SK-N-SH treated with all-trans-retinoic acid at 6 μM for 48 hours (cell line): ENCODE measurements around the gene DMD.

Source experiments
- ATAC-seq: fragments of 200-7000 bp; cut with Tn5 transposase; 3 replicates; pipeline ENCODE4 v1.9.1; 2020; ENCODE audit warnings: mild to moderate bottlenecking, moderate library complexity
- ARNTL ChIP-seq: fragments of 450-650 bp; formaldehyde crosslinking; IDR thresholded peaks from 2 replicates; pipeline ENCODE4 v1.5.0; 2020; ENCODE audit warnings: low read depth, mild to moderate bottlenecking, moderate library complexity, borderline replicate concordance
- CREB5 ChIP-seq: fragments of 250-450 bp; sonication (Bioruptor Pico); IDR thresholded peaks from 2 replicates; pipeline ENCODE4 v1.5.1; 2020; ENCODE audit warnings: low read depth, mild to moderate bottlenecking, moderate library complexity
- CSDC2 ChIP-seq: fragments of 250-450 bp; sonication (Bioruptor Pico); IDR thresholded peaks from 2 replicates; pipeline ENCODE4 v1.5.0; 2020; ENCODE audit warnings: mild to moderate bottlenecking, moderate library complexity
- ESRRG ChIP-seq: fragments of 250-450 bp; sonication (Bioruptor Pico); IDR thresholded peaks from 2 replicates; pipeline ENCODE4 v1.6.1; 2021; ENCODE audit warnings: mild to moderate bottlenecking
- GLIS3 ChIP-seq: fragments of 250-450 bp; sonication (Bioruptor Pico); IDR thresholded peaks from 2 replicates; pipeline ENCODE4 v1.5.0; 2020; ENCODE audit warnings: mild to moderate bottlenecking, moderate library complexity
- OSR1 ChIP-seq: fragments of 250-450 bp; sonication (Bioruptor Pico); IDR thresholded peaks from 2 replicates; pipeline ENCODE4 v1.8.0; 2022; ENCODE audit warnings: moderate library complexity, mild to moderate bottlenecking, inconsistent platforms
- PPARA ChIP-seq: fragments of 250-450 bp; sonication (Bioruptor Pico); IDR thresholded peaks from 2 replicates; pipeline ENCODE4 v1.5.0; 2020; ENCODE audit warnings: mild to moderate bottlenecking, borderline replicate concordance
- RARB ChIP-seq: fragments of 250-450 bp; sonication (Bioruptor Pico); IDR thresholded peaks from 2 replicates; pipeline ENCODE4 v1.8.0; 2021; ENCODE audit warnings: mild to moderate bottlenecking, moderate library complexity
- TCF4 ChIP-seq: fragments of 250-450 bp; sonication (Bioruptor Pico); IDR thresholded peaks from 2 replicates; pipeline ENCODE4 v1.8.0; 2021; ENCODE audit warnings: mild to moderate bottlenecking, moderate library complexity, borderline replicate concordance
- TOX ChIP-seq: fragments of 250-450 bp; sonication (Bioruptor Pico); IDR thresholded peaks from 2 replicates; pipeline ENCODE4 v1.8.0; 2021; ENCODE audit warnings: mild to moderate bottlenecking, moderate library complexity, borderline replicate concordance
- ZC3H10 ChIP-seq: fragments of 250-450 bp; sonication (Bioruptor Pico); IDR thresholded peaks from 2 replicates; pipeline ENCODE4 v1.5.1; 2021; ENCODE audit warnings: mild to moderate bottlenecking, moderate library complexity
- ZFP3 ChIP-seq: fragments of 250-450 bp; sonication (Bioruptor Pico); IDR thresholded peaks from 2 replicates; pipeline ENCODE4 v1.5.0; 2020; ENCODE audit warnings: mild to moderate bottlenecking, moderate library complexity
- ZFP30 ChIP-seq: fragments of 450-650 bp; formaldehyde crosslinking; IDR thresholded peaks from 2 replicates; pipeline ENCODE4 v1.5.0; 2022; ENCODE audit warnings: mild to moderate bottlenecking, moderate library complexity
- ZNF565 ChIP-seq: fragments of 450-650 bp; formaldehyde crosslinking; conservative IDR thresholded peaks from 2 replicates; pipeline ENCODE4 v1.5.0; 2020; ENCODE audit warnings: low read depth, mild to moderate bottlenecking, moderate library complexity
- ZNF70 ChIP-seq: fragments of 450-650 bp; formaldehyde crosslinking; IDR thresholded peaks from 2 replicates; pipeline ENCODE4 v1.5.0; 2020; ENCODE audit warnings: mild to moderate bottlenecking, moderate library complexity
- ZNF8 ChIP-seq: fragments of 450-650 bp; formaldehyde crosslinking; IDR thresholded peaks from 2 replicates; pipeline ENCODE4 v1.5.0; 2020; ENCODE audit warnings: mild to moderate bottlenecking, moderate library complexity
- TF ChIP-seq, protein P1 (sequence below): fragments of 250-450 bp; sonication (Bioruptor Pico); IDR thresholded peaks from 2 replicates; pipeline ENCODE4 v1.5.1; 2021; ENCODE audit warnings: mild to moderate bottlenecking, moderate library complexity
- TF ChIP-seq, protein P2 (sequence below): fragments of 250-450 bp; sonication (Bioruptor Pico); IDR thresholded peaks from 2 replicates; pipeline ENCODE4 v1.8.0; 2020; ENCODE audit warnings: mild to moderate bottlenecking, moderate library complexity, borderline replicate concordance
- TF ChIP-seq, protein P3 (sequence below): fragments of 250-450 bp; sonication (Bioruptor Pico); IDR thresholded peaks from 2 replicates; pipeline ENCODE4 v1.5.0; 2020; ENCODE audit warnings: mild to moderate bottlenecking, moderate library complexity

DMD gene

GRCh38 chrX:32867781-32868523 lies 343.4 kb downstream of the DMD start:
- no peak for TF ChIP-seq ZNF565 (CRISPR knock-in tag)
- TF ChIP-seq, protein P1, sequence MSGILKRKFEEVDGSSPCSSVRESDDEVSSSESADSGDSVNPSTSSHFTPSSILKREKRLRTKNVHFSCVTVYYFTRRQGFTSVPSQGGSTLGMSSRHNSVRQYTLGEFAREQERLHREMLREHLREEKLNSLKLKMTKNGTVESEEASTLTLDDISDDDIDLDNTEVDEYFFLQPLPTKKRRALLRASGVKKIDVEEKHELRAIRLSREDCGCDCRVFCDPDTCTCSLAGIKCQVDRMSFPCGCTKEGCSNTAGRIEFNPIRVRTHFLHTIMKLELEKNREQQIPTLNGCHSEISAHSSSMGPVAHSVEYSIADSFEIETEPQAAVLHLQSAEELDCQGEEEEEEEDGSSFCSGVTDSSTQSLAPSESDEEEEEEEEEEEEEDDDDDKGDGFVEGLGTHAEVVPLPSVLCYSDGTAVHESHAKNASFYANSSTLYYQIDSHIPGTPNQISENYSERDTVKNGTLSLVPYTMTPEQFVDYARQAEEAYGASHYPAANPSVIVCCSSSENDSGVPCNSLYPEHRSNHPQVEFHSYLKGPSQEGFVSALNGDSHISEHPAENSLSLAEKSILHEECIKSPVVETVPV, result no peak
- no peak for TF ChIP-seq RARB
- no peak for ATAC-seq

- no peak for ATAC-seq
- TF ChIP-seq RARB (no peak), CREB5 (no peak), ZC3H10 (no peak), ZFP3 (no peak), ZNF8 (CRISPR knock-in tag) (no peak), TCF4 (no peak), CSDC2 (no peak)
- TF ChIP-seq, protein P2, sequence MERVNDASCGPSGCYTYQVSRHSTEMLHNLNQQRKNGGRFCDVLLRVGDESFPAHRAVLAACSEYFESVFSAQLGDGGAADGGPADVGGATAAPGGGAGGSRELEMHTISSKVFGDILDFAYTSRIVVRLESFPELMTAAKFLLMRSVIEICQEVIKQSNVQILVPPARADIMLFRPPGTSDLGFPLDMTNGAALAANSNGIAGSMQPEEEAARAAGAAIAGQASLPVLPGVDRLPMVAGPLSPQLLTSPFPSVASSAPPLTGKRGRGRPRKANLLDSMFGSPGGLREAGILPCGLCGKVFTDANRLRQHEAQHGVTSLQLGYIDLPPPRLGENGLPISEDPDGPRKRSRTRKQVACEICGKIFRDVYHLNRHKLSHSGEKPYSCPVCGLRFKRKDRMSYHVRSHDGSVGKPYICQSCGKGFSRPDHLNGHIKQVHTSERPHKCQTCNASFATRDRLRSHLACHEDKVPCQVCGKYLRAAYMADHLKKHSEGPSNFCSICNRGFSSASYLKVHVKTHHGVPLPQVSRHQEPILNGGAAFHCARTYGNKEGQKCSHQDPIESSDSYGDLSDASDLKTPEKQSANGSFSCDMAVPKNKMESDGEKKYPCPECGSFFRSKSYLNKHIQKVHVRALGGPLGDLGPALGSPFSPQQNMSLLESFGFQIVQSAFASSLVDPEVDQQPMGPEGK (CRISPR knock-in tag), result no peak
- TF ChIP-seq, all 23 proteins: peak for 0
Observed at GRCh38 chrX:32852203-32852602, 359.1 kb downstream of the DMD start.

- TF ChIP-seq ZNF70, result no peak
- no peak for TF ChIP-seq OSR1
- ATAC-seq, result no peak
Observed at GRCh38 chrX:32851556-32851955, 359.8 kb downstream of the DMD start.

DNA sequence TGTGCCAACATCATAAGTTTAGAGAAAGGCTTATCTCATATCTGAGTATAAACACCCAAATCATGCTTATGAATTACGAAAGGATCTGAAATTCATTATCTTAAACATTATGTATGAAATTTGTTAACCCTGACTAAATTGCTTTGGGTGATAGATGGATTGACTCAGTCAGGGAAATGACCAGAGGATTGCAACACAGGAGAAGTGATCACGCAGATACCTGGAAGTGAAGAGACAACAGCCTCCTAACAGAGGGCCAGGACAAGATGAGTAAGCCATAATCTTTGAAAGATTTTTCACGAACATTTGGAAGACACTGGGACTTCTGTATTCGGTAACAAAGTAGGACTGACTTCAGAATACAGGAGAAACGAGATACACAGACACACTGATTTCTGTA lies 363.4 kb downstream of the DMD start:
- ATAC-seq, result no peak
- TF ChIP-seq, protein P2 (CRISPR knock-in tag), result no peak
- TF ChIP-seq TOX (CRISPR knock-in tag) (no peak), TCF4 (no peak), OSR1 (no peak), ZFP30 (CRISPR knock-in tag) (no peak), ESRRG (CRISPR knock-in tag) (no peak), ARNTL (CRISPR knock-in tag) (no peak), PPARA (CRISPR knock-in tag) (no peak)
- TF ChIP-seq, protein P3, sequence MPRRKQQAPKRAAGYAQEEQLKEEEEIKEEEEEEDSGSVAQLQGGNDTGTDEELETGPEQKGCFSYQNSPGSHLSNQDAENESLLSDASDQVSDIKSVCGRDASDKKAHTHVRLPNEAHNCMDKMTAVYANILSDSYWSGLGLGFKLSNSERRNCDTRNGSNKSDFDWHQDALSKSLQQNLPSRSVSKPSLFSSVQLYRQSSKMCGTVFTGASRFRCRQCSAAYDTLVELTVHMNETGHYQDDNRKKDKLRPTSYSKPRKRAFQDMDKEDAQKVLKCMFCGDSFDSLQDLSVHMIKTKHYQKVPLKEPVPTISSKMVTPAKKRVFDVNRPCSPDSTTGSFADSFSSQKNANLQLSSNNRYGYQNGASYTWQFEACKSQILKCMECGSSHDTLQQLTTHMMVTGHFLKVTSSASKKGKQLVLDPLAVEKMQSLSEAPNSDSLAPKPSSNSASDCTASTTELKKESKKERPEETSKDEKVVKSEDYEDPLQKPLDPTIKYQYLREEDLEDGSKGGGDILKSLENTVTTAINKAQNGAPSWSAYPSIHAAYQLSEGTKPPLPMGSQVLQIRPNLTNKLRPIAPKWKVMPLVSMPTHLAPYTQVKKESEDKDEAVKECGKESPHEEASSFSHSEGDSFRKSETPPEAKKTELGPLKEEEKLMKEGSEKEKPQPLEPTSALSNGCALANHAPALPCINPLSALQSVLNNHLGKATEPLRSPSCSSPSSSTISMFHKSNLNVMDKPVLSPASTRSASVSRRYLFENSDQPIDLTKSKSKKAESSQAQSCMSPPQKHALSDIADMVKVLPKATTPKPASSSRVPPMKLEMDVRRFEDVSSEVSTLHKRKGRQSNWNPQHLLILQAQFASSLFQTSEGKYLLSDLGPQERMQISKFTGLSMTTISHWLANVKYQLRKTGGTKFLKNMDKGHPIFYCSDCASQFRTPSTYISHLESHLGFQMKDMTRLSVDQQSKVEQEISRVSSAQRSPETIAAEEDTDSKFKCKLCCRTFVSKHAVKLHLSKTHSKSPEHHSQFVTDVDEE, result no peak

DNA sequence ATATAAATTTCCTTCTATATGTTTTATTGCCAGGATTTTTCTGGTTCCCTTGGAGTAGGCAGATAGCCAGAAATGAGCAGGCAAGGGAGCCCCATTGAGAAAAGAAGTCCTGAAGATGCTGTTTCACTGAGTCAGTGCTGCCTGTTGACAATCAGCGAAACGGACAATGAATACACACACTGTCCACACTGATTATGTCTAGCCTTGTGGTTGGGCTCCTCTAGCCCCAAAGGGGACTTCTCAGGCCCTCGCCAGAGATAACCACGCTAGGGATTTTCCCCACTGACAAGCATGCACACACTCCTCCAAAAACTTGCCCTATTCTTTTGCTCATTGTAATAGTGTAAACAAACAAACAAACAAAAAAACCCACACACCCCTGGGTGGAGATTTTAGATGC lies 369.3 kb downstream of the DMD start:
- TF ChIP-seq ZNF70 (no peak), ZNF565 (CRISPR knock-in tag) (no peak), CSDC2 (no peak), GLIS3 (CRISPR knock-in tag) (no peak)
- TF ChIP-seq, protein P3, result no peak
- no peak for ATAC-seq
